ENCODE results near the gene TRIM15. TPM values are rescaled to one million over a fixed set of nuclear protein-coding genes. Genes with fewer than 3 reads are reported as not detected.
"Not testable (repeated sequence)": the region's sequence is repeated elsewhere in the genome, so short reads cannot be mapped to it uniquely, and the experiment has no call there.

Gene TRIM15
- total RNA-seq, 2 donors from 2014 or later, result not detected

DNA sequence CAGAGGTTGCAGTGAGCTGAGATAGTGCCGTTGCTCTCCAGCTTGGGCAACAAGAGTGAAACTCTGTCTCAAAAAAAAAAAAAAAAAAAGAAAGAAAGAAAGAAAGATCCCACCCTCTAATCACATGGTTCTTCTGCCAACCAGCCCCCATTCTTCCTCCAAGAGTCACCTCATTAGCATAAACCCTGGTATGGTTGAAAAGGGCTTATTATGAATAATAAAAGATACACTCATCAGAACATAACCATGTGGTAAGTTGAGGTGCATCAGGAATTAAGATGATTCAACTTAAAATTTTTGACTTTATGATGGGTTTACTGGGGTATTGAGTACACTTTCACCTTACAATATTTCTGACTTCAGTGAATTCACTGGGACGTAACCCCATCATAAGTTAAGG lies 28.2 kb upstream of the TRIM15 start:
- peaks cover 66% of the 10 kb centered on the region for H3K27me3 Mint-ChIP-seq
- no peak for ATAC-seq
- peaks cover 12% of the 10 kb centered on the region for H3K4me1 Mint-ChIP-seq
- no peaks in the 10 kb centered on the region for H3K9me3 ChIP-seq (ENCODE audit: control insufficient read depth, low read length, poor library complexity, severe bottlenecking)
- no peak for DNase-seq
- no peak overlapping the region for H3K27ac Mint-ChIP-seq
- H3K36me3 Mint-ChIP-seq (ENCODE audit: low read depth), result peaks cover 9% of the 10 kb centered on the region
- no peak overlapping the region for H3K4me3 Mint-ChIP-seq

DNA sequence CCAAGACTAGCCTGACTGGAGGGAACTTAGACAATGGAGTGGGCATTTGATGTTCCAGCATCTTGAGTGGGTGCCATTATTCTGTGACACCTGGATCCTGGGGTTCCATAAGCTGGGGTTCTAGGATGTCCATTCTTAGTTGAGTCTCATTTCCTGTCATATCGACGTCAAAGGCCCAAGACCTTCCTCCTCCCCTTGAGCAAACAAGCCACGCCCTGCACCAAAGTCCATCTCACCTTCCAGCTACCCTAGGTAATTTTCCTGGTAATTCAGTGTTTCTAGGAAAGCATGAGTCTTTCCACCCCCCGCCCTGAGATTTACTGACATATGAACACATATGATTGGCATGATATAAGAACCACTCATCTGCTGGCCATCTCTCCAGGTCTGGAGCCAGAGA lies 27.6 kb upstream of the TRIM15 start, which contains the start of gene TRIM40:
Gene TRIM40 (plus strand): TSS at position 384 of the 400 bp plus-strand sequence. CDS start 897 bp downstream, outside the sequence.
- Mint-ChIP-seq H3K4me1 (peaks cover 11% of the 10 kb centered on the region), H3K27me3 (peaks cover 66% of the 10 kb centered on the region), H3K27ac (no peak within 1 kb of the TSS), H3K4me3 (no peak within 1 kb of the TSS), H3K36me3 (ENCODE audit: low read depth) (peaks cover 10% of the 10 kb centered on the region)
- ATAC-seq (no peak), DNase-seq (no peak)
- no peaks in the 10 kb centered on the region for H3K9me3 ChIP-seq (ENCODE audit: control insufficient read depth, low read length, poor library complexity, severe bottlenecking)

DNA sequence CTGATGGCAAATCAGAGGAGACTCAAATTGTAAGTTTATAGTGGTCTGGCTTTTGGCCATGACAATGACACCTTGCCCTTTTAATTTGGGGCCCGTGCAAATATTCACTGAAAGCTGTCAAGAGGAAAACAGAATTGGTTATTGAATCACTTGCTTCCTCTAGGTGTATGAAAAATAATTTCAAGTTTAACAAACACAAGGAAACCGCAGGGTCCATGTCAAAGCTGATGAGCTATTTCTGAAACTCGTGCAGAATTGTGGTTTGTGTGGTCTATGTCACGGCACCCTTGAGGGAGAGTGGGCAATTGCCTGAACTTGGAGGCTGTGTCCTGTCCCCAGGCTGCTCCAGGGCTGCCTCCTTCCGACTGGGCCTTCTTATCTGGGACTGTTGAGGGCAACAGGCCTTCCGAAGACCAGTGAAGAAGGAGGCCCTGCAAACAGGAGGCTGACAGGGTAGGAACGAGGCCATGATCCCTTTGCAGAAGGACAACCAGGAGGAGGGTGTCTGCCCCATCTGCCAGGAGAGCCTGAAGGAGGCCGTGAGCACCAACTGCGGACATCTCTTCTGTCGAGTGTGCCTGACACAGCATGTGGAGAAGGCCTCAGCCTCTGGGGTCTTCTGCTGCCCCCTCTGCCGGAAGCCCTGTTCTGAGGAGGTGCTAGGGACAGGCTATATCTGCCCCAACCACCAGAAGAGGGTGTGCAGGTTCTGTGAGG lies 26.6 kb upstream of the TRIM15 start:
- no peak overlapping the region for H3K4me3 Mint-ChIP-seq
- H3K36me3 Mint-ChIP-seq (ENCODE audit: low read depth), result peaks cover 11% of the 10 kb centered on the region
- no peak overlapping the region for H3K27ac Mint-ChIP-seq
- H3K9me3 ChIP-seq (ENCODE audit: control insufficient read depth, low read length, poor library complexity, severe bottlenecking), result no peaks in the 10 kb centered on the region
- DNase-seq (no peak), ATAC-seq (no peak)
- H3K4me1 Mint-ChIP-seq, result peaks cover 8% of the 10 kb centered on the region
- peaks cover 66% of the 10 kb centered on the region for H3K27me3 Mint-ChIP-seq

DNA sequence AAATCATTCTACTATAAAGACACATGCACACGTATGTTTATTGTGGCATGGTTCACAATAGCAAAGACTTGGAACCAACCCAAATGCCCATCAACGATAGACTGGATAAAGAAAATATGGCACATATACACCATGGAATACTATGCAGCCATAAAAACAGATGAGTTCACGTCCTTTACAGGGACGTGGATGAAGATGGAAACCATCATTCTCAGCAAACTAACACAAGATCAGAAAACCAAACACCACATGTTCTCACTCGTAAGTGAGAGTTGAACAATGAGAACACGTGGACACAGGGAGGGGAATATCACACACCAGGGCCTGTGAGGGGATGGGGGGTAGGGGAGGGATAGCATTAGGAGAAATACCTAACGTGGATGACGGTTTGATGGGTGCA lies 23.1 kb upstream of the TRIM15 start:
- not testable (repeated sequence) for H3K4me1 Mint-ChIP-seq; H3K27ac Mint-ChIP-seq; ATAC-seq; H3K36me3 Mint-ChIP-seq (ENCODE audit: low read depth); H3K4me3 Mint-ChIP-seq; DNase-seq; H3K9me3 ChIP-seq (ENCODE audit: control insufficient read depth, low read length, poor library complexity, severe bottlenecking)
- H3K27me3 Mint-ChIP-seq, result peaks cover 65% of the 10 kb centered on the region

DNA sequence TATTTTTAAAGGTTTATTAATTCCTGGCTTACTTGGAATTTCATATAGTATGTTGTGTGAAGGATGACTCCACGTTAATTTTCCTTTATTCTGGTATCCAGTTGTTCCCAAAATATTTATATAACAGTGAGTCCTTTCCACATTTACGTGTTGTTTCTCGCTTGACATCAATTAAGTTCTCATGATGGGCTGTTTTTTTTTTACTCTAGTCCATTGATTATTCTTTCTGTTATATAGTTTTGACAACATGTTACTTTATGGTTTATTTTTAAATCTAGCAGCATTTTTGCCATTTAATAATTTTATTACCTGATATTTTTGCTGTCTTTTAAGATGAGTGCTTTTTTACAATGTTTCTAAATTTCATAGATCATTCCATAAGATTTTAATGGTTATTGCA lies 20.7 kb upstream of the TRIM15 start:
- ATAC-seq, result no peak
- no peak for DNase-seq
- H3K9me3 ChIP-seq (ENCODE audit: control insufficient read depth, low read length, poor library complexity, severe bottlenecking), result no peaks in the 10 kb centered on the region
- Mint-ChIP-seq H3K36me3 (ENCODE audit: low read depth) (peaks cover 9% of the 10 kb centered on the region), H3K27me3 (peaks cover 71% of the 10 kb centered on the region), H3K4me3 (no peak overlapping the region), H3K27ac (no peak overlapping the region), H3K4me1 (peaks cover 3% of the 10 kb centered on the region)

DNA sequence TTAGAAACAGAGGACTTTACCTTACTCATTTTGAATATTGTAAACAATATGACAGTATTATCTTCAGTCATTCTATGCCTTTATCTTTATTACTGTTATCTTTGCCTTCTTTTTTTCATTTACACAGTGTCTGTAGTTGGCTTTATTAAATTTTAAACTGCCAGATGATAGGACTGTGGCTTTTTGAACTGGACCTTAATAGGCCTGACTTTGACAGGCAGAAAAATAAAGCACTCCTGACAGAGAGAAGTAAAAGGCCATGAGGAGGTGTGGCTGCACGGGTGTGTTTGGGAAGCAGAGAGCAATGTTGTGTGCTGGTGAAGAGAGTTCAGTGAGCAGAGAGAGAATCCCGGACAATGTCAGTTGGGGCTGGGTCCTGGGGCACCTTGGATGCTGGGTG lies 19.6 kb upstream of the TRIM15 start:
- Mint-ChIP-seq H3K4me1 (peaks cover 3% of the 10 kb centered on the region), H3K27ac (no peak overlapping the region), H3K4me3 (no peak overlapping the region), H3K27me3 (peaks cover 71% of the 10 kb centered on the region), H3K36me3 (ENCODE audit: low read depth) (peaks cover 9% of the 10 kb centered on the region)
- H3K9me3 ChIP-seq (ENCODE audit: control insufficient read depth, low read length, poor library complexity, severe bottlenecking), result no peaks in the 10 kb centered on the region
- DNase-seq (no peak), ATAC-seq (no peak)

DNA sequence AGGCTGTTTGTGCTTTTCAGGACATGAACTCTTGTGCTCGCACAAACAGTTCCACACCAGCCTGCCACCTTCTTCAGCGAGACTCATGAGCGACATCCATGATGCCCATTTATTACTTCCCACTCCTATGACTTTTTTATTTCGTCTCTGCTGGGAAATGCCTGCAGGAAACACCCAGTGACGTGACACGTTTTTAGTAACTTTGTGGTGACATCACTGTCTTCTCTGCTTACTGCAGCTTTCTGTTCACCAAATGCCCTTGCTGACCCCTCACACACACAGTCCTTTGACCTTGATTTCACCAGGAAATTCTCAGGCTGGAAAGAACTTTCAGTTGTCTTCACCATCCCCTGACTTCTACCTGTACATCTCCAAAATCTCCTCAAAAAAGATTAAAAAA lies 18.5 kb upstream of the TRIM15 start:
- H3K4me1 Mint-ChIP-seq, result peaks cover 3% of the 10 kb centered on the region
- ATAC-seq, result no peak

DNA sequence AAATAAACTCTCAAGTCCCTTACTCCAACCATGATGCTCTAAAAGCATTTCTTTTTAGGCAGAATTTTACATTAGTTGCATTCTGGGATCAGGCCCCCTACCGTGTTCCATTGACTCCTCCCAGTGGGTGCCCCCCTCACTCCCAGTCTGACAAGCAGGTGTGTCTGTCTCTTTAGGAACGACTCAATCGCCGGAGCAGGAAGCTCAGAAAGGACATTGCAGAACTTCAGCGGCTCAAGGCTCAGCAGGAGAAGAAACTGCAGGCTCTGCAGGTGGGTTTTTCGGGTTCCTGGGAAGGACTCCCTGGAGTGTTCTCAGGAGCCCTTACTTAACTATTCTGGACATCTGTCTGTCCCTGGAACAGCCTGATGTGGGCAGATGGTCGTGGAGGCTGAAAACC lies 17.5 kb upstream of the TRIM15 start:
- H3K27me3 Mint-ChIP-seq, result peaks cover 75% of the 10 kb centered on the region
- peaks cover 6% of the 10 kb centered on the region for H3K4me1 Mint-ChIP-seq
- no peak for DNase-seq
- H3K27ac Mint-ChIP-seq, result no peak overlapping the region
- peaks cover 8% of the 10 kb centered on the region for H3K36me3 Mint-ChIP-seq (ENCODE audit: low read depth)
- H3K4me3 Mint-ChIP-seq, result no peak overlapping the region
- H3K9me3 ChIP-seq (ENCODE audit: control insufficient read depth, low read length, poor library complexity, severe bottlenecking), result no peaks in the 10 kb centered on the region
- no peak for ATAC-seq

More for the DNA sequence above, 18.5 kb upstream of the TRIM15 start:
- DNase-seq, result no peak
- no peaks in the 10 kb centered on the region for H3K9me3 ChIP-seq (ENCODE audit: control insufficient read depth, low read length, poor library complexity, severe bottlenecking)
- peaks cover 9% of the 10 kb centered on the region for H3K36me3 Mint-ChIP-seq (ENCODE audit: low read depth)
- peaks cover 73% of the 10 kb centered on the region for H3K27me3 Mint-ChIP-seq
- no peak overlapping the region for H3K27ac Mint-ChIP-seq
- no peak overlapping the region for H3K4me3 Mint-ChIP-seq

DNA sequence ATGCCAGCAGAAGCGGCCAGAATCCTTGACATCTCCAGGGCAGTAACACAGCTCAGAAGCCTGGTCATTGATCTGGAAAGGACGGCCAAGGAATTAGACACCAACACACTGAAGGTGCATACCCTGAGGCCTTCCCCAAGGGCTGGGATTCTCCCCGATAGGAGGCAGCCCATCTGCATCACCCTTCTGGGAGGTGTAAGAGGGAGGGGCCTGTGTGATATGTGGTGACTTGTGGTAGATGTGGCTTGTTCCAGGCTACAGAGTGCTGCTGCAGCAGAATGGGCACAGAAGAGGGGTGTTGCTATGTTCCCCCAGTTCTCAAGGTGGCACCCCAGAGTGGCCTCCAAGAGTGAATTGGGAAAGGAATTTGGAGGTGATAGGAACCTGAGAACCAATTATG lies 16.2 kb upstream of the TRIM15 start:
- no peaks in the 10 kb centered on the region for H3K9me3 ChIP-seq (ENCODE audit: control insufficient read depth, low read length, poor library complexity, severe bottlenecking)
- no peak overlapping the region for H3K27ac Mint-ChIP-seq
- H3K36me3 Mint-ChIP-seq (ENCODE audit: low read depth), result peaks cover 4% of the 10 kb centered on the region
- H3K4me3 Mint-ChIP-seq, result no peak overlapping the region
- H3K4me1 Mint-ChIP-seq, result peaks cover 5% of the 10 kb centered on the region
- DNase-seq (no peak), ATAC-seq (peak; percentile 54)
- peaks cover 64% of the 10 kb centered on the region for H3K27me3 Mint-ChIP-seq

DNA sequence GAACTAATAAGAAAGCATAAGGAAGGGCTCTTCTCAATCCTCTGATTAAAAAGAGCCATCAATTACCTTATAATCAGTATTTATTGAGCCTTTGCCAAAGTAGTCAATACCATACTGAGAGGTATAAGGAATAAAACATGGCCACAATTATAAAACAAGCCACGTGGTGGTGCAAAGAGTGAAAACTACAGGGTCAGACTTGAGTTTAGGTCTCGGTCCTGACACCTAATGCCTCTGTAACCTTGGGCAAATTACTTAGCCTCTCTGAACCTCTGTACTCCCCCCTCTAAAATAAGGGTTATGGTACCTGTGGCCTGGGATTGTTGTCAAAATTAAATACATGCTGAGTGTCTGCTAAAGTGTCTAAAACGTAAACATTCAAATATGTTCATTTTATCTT lies 14.1 kb upstream of the TRIM15 start:
- no peak for ATAC-seq
- no peak for DNase-seq
- Mint-ChIP-seq H3K27me3 (peaks cover 77% of the 10 kb centered on the region), H3K4me3 (no peak overlapping the region), H3K27ac (no peak overlapping the region), H3K4me1 (peaks cover 8% of the 10 kb centered on the region), H3K36me3 (ENCODE audit: low read depth) (peaks cover 3% of the 10 kb centered on the region)
- no peaks in the 10 kb centered on the region for H3K9me3 ChIP-seq (ENCODE audit: control insufficient read depth, low read length, poor library complexity, severe bottlenecking)

DNA sequence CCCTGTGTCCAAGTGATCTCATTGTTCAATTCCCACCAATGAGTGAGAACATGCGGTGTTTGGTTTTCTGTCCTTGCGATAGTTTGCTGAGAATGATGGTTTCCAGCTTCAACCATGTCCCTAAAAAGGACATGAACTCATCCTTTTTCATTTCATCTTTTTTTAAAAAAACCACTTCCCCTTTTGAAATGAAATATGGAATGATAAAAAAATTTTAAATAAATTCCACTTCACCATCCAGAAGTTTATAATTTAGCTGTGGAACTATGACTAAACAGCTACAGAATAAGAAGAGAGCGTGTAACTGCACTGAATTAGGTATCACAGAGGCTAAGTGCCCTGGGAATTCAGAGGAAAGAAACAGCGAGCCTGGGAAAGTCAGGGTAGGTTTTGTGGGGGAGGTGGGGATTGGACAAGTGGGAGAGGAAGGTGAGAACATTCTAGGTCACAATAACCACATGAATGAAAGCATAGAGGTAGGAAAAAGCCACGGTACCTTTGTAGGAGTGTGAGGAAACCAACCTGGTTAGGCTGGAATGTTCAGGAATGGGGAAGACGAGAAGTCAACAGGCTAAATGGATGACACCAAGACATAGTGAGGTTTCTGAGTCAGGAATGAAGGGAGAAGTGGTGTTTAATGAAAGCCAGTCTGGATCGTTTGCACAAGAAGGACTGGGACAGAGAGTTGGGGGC lies 13.3 kb upstream of the TRIM15 start:
- no peak overlapping the region for H3K27ac Mint-ChIP-seq
- DNase-seq (no peak), ATAC-seq (no peak)
- peaks cover 3% of the 10 kb centered on the region for H3K36me3 Mint-ChIP-seq (ENCODE audit: low read depth)
- no peaks in the 10 kb centered on the region for H3K9me3 ChIP-seq (ENCODE audit: control insufficient read depth, low read length, poor library complexity, severe bottlenecking)
- peaks cover 77% of the 10 kb centered on the region for H3K27me3 Mint-ChIP-seq
- peaks cover 8% of the 10 kb centered on the region for H3K4me1 Mint-ChIP-seq
- no peak overlapping the region for H3K4me3 Mint-ChIP-seq

DNA sequence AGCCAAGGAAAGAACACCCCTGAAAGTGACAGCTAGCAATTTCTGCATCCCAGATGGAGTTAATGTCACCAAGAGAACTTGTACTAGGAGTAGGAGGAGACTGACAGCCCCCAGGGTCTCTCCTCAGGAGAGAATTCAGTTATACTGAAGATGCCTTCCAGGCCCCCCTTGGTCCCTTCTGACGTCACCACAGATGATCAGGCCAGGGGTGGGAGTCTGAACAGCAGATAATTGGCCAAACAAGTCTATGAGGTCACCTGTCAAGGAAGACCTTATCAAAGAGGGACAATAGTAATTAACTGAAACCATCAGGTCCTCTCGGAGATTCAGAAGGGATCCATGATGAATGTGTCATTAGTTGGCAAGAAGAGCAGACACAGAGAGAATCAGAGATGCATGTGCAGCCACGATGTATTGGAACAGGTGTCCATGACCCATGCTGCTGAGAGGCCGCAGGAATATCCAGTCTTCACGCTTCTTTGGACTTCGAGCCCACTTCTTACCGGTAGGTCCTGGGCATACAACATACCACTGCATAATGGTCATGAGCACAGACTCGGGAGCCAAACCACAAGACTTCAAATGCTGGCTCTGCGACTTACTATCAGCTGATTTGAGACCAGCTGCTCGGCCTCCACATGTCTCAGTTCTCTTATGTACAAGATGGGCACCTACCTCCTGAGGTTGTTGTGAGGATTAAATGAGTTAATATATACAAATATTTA lies 12.5 kb upstream of the TRIM15 start:
- Mint-ChIP-seq H3K36me3 (ENCODE audit: low read depth) (peaks cover 3% of the 10 kb centered on the region), H3K4me3 (no peak overlapping the region), H3K27me3 (peaks cover 77% of the 10 kb centered on the region), H3K27ac (no peak overlapping the region), H3K4me1 (peaks cover 8% of the 10 kb centered on the region)
- ATAC-seq, result no peak
- DNase-seq, result no peak
- H3K9me3 ChIP-seq (ENCODE audit: control insufficient read depth, low read length, poor library complexity, severe bottlenecking), result no peaks in the 10 kb centered on the region

DNA sequence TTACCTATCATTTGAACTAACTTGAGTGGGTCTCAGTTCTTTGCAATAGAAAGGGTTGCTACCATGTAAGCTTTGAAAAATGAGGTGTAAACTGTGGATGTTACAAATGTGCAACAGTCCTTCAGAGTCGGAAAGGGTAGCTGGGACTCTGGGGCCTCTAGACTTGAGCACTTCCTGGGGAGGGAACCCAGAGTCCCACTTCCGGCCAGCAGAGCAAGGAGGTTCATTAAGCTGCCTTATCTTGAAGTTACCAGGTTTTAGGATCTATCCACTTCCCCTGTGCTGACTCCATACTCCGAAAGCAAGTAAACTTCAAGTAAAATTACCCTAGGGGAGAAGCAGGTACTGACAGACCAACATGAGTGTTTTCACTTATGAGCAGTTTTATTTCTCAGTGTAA lies 11.8 kb upstream of the TRIM15 start:
- Mint-ChIP-seq H3K27ac (no peak overlapping the region), H3K4me1 (peaks cover 8% of the 10 kb centered on the region), H3K4me3 (no peak overlapping the region), H3K27me3 (peaks cover 80% of the 10 kb centered on the region), H3K36me3 (ENCODE audit: low read depth) (peaks cover 3% of the 10 kb centered on the region)
- no peaks in the 10 kb centered on the region for H3K9me3 ChIP-seq (ENCODE audit: control insufficient read depth, low read length, poor library complexity, severe bottlenecking)
- DNase-seq (no peak), ATAC-seq (no peak)
